ENCODE measurements around the gene FBXL7.
"Not testable (repeated sequence)": the region's sequence is repeated elsewhere in the genome, so short reads cannot be mapped to it uniquely, and the experiment has no call there.

Gene FBXL7

DNA sequence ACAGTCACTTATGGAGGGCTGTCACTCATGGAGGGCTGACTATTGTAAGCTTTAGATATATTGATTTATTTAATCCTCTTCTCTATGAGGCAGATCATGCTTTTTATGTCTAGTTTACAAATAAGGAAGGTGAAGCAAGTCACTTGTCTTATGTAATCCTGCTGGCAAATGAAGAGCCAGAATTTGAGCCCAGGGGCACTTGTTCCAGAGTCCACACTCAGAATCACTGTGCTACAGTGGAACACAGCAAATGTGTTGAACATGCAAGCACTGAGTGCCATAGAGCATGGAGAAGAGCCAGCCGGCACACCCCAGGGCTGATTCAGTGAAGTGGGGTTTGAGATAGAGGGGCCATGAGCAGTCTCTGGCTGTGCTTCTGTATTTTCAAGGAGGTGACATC lies 353.0 kb downstream of the FBXL7 start:
- DNase-seq (ENCODE audit: low read depth in 1 of 2, low spot score in 1 of 2): no peak

DNA sequence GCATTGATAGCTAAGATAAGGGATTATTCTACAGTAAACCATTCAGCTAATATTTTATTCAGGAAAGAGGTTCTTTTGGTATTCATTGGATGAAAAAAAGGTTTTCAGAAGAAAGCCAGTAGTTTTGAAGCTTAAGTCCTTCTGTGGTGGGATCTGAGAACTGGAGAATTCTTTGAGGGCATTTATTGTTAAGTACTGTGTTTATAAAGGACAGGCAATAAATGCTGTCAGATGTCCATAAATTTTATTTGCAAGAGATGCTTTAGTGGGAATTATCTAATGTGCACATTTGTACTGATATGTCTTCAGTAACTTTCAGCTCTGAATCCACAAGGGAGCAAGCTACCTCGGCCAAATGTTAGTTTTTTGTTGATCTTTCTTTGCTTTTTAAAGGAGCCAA lies 358.3 kb downstream of the FBXL7 start:
- no peak for DNase-seq (ENCODE audit: low read depth in 1 of 2, low spot score in 1 of 2)

DNA sequence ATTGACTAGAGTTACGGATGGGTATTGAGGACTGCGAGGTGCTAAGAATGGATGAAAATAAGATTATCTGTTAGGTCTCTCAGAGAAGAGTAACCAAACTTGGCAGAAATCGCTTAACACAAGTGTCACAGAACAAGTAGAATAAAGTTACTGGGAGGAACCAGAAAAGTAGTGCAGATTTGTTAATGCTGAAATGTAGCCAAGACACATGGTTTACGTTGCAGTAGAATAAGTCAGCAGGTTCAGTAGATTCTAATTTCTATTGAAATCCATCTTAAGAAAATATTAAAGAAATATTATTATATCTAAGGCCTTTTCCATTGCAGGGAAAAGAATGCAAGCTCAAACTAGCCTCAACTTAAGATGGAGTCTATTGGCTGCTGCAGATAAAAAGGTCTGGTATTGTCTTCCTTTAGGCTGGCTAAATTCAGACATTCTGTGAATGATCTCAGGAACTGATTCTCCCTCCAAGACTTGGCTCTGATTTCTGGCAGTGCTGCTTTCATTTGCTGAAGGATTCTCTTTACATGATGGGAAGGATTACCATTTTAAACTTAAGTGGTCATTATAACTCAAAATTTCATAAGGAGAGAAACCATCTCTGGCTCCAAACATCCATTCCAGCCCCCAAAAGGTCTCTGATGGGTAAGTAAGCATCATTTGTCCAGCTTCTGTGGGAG lies 364.7 kb downstream of the FBXL7 start:
- DNase-seq (ENCODE audit: low read depth in 1 of 2, low spot score in 1 of 2): no peak

DNA sequence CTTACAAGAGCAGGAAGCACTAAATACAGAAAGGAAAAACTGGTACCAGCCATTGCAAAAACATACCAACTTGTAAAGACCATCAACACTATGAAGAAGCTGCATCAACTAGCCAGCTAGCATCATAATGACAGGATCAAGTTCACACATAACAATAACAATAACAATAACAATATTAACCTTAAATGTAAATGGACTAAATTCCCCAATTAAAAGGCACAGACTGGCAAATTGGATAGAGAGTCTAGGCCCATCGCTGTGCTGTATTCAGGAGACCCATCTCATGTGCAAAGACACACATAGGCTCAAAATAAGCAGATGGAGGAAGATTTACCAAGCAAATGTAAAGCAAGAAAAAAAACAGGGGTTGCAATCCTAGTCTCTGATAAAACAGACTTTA lies 372.3 kb downstream of the FBXL7 start:
- not testable (repeated sequence) for DNase-seq (ENCODE audit: low read depth in 1 of 2, low spot score in 1 of 2)

DNA sequence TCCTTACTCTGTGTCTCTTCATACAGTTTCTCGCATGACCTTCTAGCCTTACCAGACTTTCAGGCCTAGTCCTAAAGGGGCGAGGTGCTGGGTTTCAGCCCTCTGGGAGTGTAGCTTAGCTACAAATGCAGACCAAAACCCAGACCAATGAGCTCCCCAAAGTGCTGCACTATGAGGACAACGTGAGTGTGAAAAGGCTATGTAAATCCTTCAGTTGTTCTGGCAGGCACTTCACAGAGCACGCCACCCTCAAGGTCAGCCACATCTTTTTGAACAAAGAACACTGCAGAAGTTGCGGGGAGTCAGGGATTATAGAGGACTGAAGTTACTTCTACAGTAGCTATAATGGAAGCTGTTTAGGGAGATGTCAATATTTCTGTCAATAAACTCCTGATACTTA lies 377.9 kb downstream of the FBXL7 start:
- no peak for DNase-seq (ENCODE audit: low read depth in 1 of 2, low spot score in 1 of 2)

DNA sequence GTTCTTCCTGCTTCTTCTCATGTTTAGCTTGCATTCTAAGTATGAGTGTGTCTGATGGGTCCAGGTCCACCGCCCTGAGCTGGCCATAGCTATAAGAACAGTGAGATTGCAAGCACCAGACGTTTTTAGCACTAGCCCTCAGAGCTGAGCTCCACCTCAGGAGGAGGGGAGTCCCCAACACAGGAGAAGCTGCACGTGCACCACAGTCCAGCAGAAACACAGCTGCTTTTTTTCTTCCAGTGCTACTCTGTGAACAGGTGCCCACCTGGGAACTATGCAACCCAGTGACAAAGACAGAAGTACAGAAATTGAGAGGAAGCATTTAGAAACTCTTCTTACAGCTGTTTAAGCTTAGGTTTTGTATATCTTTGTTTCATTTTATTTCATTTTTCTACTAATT lies 380.2 kb downstream of the FBXL7 start:
- no peak for DNase-seq (ENCODE audit: low read depth in 1 of 2, low spot score in 1 of 2)

DNA sequence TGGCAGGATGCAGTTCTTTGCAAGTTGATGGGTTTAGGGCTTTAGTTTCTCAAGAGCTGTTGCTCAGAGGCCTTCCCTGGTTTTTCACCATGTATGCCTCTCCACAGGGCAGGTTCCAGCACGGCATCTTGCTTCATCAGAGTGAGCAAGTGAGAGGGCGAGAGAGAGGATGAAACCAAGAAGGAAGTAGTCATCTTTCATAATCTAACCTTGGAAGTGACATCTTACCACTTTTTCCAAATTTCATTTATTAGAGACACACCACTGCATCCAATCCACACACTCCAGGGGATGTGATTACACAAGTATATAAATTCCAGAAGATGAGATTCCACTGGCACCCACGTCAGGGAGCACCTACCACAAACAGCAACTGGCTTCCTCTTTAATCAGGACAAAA lies 385.2 kb downstream of the FBXL7 start:
- DNase-seq (ENCODE audit: low read depth in 1 of 2, low spot score in 1 of 2): no peak

DNA sequence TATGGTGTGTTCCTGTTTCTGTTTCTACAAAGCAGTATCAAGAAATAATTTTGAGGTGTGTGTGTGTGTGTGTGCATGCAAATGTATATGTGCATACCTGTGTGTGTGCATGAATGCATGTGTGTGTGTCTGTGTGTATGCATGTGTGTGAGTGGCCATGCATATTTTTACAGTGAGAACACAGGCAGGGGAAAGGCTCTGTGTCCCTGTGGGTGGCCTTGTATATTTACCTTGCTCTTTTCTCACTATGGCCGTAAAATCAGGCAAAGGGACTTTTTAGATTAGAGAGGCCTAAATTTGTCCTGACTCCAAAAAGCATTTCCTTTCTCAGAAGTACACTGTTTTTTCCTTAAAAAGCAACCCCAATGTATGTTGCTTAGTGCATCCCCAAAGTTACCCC lies 386.2 kb downstream of the FBXL7 start:
- DNase-seq (ENCODE audit: low read depth in 1 of 2, low spot score in 1 of 2): no peak

DNA sequence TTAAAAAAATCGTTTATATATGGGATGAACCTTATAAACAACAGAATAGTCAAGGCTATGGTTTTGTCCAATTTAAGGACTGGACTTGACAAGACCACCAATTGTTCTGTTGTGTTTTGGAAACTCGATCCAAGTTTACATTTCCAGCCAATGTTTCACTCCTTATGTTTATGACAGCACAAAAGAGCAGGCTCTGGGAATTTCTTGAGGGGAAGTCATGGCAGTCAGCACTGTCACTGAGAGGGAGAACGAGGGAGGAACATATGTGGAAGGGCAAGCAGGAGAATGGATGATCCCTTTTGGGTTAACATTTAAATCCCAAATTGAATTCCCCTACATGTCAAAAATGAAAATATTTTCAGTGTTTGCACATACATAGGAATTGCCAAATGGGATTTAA lies 387.1 kb downstream of the FBXL7 start:
- no peak for DNase-seq (ENCODE audit: low read depth in 1 of 2, low spot score in 1 of 2)

DNA sequence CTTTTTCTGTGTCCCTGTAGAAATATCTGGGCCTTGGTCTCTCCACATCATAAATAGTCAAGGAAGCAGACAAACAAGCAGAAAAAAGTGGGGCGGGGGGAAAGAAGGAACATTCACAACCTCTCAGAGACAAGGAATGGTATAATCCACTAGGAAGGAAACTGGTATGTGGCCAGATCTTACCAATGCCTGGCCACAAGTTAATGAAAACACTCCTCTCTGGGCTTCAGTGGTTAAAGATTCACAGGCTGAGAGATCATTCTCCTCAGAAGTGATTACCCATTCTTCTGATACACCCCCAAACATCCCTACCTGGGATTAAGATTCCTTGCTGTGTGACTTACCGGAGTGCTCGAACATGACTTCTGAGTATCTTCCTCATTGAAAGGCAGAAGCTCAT lies 389.0 kb downstream of the FBXL7 start:
- no peak for DNase-seq (ENCODE audit: low read depth in 1 of 2, low spot score in 1 of 2)

DNA sequence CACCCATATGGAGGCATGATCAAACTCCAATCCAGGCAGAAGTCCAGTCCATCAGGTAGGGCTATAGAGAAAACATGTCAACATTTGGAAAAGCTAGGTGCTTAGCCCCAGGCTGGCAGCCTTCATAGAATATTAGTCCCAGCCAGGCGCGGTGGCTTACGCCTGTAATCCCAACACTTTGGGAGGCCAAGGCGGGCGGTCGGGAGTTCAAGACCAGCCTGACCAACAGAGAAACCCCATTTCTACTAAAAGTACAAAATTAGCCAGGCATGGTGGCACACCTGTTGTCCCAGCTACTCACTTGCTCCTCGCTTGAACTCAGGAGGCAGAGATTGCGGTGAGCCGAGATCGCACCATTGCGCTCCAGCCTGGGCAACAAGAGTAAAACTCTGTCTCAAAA lies 393.9 kb downstream of the FBXL7 start:
- no peak for DNase-seq (ENCODE audit: low read depth in 1 of 2, low spot score in 1 of 2)

DNA sequence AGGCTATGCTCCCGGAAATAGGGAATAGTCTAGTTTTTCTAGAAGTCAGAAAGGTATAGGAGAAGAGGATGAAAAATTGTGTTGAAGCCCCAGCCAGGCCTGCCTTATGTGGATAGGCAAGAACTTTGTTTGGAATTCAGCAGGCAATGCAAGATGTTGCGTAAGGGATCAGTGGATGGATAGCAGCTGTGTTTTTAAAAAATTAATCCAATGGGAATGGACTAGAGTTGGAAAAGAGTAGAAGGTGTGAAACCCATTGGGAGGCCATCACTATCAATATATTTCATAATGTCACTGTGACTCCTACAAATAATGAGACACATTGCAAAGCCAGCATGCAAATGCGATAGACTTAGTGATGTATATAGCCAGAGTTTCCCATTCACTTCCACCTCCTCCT lies 397.7 kb downstream of the FBXL7 start:
- DNase-seq (ENCODE audit: low read depth in 1 of 2, low spot score in 1 of 2): no peak

DNA sequence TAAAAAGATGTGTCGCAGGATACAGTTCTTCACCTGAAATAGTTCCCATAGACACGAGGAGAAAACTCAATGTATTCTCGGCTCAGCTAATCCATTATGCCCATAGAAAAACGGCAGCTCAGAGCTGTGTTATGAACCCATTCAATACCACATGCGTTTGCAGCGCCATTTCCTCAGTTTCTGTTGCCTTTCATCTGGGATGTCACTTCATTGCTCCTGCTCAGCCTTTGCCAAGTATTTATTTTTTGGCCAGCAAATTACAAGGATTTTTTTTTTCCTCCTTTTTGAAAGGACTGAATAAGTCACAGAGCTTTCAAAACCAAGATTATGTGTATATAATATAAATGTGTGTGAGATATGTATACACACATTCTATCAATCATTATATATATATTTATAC lies 398.7 kb downstream of the FBXL7 start:
- no peak for DNase-seq (ENCODE audit: low read depth in 1 of 2, low spot score in 1 of 2)

DNA sequence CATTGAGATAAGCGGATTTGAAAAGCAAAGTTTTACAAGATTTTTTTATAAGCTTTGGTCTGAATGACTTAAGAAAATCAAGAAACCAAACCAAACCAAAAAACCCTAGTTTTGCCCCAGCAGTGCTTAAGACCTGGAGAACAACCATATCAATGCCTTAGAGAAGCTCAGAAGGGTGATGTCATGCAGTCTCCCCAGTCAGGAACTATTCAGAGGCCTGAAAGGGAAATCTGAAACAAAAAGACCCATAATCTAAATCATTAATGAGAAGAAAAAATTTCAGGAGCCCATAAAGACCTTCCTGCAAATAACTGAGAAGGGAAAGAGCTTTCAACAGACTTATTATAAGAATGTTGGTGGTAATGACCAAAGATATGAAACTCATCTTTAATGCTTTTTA lies 399.5 kb downstream of the FBXL7 start:
- DNase-seq (ENCODE audit: low read depth in 1 of 2, low spot score in 1 of 2): no peak

DNA sequence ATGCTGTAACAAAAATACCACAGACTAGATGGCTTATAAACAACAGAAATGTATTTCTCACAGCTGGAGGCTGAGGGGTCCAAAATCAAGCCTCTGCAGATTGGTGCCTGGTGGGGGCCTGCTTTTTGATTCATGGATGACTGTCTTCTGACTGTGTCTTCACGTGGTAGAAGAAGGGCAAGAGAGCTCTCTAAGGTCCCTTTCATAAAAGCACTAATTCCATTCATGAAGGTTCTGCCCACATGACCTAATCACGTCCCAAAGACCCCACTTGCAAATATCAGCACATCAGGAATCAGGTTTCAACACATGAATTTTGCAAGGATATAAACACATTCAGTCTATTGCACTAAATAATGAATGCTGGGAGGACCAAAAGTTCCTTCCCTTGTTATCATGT lies 401.2 kb downstream of the FBXL7 start:
- DNase-seq (ENCODE audit: low read depth in 1 of 2, low spot score in 1 of 2): no peak

DNA sequence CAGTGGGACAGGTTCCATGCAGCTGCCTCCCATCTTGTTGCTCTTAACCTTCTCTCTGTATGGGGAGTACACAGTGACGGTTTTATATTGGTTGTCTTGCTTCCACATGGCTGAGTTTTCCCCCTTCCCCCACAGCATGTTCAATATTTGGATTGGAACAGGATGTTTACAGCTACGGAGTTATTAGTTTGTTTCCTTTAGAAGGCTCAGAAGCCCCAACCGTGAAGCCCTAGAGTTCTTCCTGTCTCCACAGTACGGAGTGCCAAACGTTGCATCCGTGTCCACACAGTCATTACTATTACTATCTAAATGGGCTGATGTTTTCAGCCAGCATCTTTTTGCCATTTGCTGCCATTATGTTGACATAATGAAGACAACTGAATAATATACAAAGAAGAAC lies 402.1 kb downstream of the FBXL7 start:
- no peak for DNase-seq (ENCODE audit: low read depth in 1 of 2, low spot score in 1 of 2)

DNA sequence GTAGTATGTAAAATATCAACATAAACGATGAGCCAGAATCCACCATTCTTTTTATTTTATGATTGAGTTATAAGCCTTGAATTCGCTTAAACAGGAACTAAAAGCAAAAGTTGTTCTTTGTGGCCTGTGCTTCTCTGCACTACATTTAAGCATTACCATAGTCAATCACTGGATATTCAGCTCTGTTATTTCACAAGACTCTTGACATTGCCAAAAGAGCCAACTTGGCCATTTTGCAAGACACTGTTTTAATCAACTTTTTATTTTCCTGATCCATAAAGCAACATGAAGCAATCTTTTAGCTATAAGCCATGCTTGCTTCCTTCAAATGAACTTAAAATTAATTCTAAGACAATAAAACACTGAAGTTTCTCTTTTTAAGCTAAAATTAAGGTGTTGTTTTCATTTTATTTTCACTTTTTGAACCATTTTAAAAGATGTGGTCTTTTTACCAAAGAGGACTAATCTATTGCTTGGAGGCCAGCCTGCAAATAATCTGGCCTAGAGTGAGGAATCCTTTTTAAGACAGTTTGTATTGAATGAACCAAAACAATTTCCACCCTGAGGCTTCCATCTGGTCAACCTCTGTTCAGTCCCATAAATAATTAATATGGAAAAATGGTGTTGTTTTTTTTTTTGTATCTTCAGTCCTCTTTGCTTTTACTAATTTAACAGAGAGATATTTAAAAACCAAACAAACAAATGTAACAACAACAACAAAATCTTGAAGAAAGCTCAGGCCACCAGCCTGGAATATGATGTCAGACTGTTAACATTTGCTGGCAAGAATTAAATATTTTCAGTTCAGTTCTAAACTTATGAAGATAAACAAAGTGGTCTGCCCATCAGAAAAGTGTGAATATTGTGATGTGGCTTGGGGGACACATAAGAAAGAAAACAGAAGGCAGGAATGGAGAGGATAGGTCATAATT lies 405.2 kb downstream of the FBXL7 start:
- no peak for DNase-seq (ENCODE audit: low read depth in 1 of 2, low spot score in 1 of 2)

DNA sequence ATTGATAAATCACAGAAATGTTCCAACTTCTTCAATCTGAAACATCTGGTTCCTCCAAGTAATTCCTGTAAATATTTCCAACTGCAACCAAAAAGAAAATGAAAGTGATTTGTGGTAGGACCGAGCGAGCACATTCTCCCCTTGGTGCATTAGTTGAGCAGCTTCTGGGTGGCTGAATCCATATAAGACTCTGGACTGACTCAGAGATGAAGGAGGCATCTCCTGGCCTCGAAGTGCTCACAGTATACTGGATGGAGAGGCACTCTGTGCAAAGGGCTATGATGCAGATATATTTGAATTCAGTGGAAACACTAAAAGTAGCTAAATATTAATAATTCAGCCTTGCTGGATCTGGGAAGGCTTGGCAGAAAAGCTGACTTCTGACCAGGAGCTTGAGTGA lies 414.7 kb downstream of the FBXL7 start:
- no peak for DNase-seq (ENCODE audit: low read depth in 1 of 2, low spot score in 1 of 2)

DNA sequence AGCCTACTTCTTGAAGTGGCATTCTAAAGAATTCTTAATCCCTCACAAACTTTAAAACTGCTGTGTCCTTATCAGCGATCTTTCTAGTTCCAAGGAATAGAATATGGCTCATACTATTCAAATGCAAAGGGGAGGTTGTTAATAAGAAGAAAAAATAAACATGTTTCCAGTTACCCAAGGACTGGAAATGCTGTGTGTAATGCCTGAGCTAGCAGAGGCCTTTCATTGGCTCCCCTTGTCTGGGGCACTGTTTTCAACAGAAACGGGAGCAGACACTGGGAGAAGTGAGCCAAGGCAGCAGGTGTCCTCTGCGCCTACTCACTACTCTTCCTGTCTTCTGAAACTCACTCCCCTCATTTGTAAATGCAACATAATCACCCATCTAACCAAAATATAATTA lies 426.6 kb downstream of the FBXL7 start:
- DNase-seq (ENCODE audit: low read depth in 1 of 2, low spot score in 1 of 2): no peak

DNA sequence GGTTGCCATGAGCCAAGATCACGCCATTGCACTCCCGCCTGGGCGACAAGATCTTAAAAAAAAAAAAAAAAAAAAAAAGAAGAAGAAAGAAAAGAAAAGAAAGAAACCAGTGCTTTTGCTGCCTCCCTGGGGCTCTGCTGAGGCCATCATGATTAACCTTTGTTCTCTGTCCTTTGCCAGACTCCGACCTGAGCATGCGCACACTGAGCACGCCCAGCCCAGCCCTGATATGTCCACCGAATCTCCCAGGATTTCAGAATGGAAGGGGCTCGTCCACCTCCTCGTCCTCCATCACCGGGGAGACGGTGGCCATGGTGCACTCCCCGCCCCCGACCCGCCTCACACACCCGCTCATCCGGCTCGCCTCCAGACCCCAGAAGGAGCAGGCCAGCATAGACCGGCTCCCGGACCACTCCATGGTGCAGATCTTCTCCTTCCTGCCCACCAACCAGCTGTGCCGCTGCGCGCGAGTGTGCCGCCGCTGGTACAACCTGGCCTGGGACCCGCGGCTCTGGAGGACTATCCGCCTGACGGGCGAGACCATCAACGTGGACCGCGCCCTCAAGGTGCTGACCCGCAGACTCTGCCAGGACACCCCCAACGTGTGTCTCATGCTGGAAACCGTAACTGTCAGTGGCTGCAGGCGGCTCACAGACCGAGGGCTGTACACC lies 427.9 kb downstream of the FBXL7 start:
- DNase-seq (ENCODE audit: low read depth in 1 of 2, low spot score in 1 of 2): no peak

DNA sequence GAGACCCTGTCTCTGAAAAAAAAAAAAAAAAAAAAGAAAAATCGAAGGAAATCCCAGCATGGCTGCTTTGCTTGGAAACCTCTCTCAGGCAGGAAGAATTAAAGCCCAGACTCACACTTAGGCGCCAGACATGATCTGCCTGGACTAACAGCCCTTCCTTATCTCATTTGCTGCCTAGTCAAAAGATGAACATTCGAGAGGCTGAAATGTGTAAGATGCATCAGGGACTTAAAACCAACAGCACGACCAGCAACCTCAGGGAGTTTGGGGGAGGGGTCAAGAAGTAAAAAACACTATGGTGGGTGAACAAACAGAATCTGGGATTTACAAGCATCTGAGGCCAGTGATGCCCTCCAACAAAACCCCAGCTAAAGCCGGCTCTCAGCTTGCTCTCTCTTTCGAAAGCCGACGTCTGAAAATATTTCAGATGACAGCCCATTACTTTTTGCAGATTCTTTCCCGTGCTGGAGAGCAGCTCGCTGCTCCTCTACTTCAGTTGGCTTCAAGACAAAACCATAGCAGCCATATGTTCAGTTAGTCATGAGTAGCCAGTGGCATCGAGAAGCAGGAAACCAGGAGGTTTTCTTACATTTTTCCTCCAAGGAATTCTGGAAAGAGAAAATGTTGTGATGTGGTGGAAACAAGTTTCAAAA lies 429.8 kb downstream of the FBXL7 start:
- DNase-seq (ENCODE audit: low read depth in 1 of 2, low spot score in 1 of 2): no peak

DNA sequence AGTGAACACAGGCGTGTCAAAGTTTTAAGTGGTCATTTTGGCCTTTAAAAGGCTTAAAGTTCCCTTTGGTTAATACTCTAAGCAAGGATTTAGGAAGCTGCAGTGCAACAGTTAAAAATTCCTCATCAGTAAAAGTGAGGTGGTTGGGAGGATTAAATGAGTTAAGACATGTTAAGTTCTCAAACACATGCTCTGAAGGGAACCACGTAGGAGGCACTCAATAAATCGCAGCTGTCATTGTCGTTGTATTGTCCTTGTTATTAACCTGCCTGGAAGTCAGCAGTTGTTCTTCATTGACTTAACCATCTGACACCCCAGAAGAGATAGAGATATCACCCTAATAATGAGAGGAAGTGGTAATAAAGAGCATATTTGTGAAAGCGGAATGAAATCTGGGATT lies 432.1 kb downstream of the FBXL7 start:
- no peak for DNase-seq (ENCODE audit: low read depth in 1 of 2, low spot score in 1 of 2)
